NT2/D1 (cell line): Measurements from ENCODE around the gene GALNT9.

Experiments used
- SUZ12 ChIP-seq: IDR thresholded peaks from 2 replicates; pipeline ENCODE4 v1.6.1; 2011; ENCODE audit not compliant: insufficient read length, insufficient read depth; ENCODE audit errors: extremely low read depth
- ZNF274 ChIP-seq: IDR thresholded peaks from 2 replicates; pipeline ENCODE4 v1.6.1; 2011; ENCODE audit warnings: mild to moderate bottlenecking, low read depth, low read length

DNA sequence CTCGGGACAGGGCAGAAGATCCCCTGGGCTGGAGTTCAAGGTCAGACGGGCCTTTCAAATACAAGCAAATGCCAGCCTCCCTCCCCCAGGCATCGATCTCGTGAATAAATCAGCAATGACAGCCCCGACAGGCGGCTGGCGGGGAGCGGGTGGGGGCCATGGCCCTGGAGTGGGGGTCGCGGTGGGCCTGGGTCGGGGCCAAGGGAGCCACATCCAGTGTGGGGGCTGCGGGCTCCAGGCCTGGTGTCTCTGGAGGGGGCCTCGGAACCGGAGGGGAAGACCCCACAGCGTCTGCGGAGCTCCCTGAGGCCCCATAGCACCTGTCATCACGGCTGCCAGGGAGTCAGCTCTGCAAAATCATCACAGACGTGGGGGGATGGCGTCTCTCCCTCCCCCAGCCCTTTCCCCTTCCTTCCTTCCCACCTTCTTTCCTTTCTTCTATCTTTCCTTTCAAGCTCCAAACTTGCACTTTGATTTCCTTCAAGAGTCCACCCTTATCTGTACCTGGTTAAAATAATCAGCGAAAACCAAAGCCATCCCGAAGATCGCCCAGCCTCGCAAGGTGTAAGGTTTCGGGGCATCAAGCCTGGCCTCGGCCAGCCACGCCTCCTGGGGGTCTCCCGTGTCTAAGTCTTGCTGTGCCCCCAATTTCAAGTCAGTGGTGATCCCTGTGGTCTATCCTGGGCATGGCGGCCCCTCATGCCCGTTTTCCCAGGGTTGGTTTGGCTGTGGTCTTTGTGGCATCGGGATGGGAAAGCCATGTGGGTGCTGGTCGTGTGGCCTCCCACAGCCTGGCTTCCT lies 93.1 kb downstream of the GALNT9 start:
- TF ChIP-seq SUZ12 (no peak), ZNF274 (no peak)
